T-helper 17 cell (primary cell): ENCODE data around the gene NRCAM. TPM values are rescaled to one million over a fixed set of nuclear protein-coding genes. Genes with fewer than 3 reads are reported as not detected.
"Not testable (repeated sequence)": the region's sequence is repeated elsewhere in the genome, so short reads cannot be mapped to it uniquely, and the experiment has no call there.

Experiments
- ATAC-seq: fragments of 150-1000 bp; cut with Tn5 transposase; 2 replicates; pipeline ENCODE4 v1.10.0; 2021; ENCODE audit warnings: mild to moderate bottlenecking, moderate library complexity
- DNase-seq, 3 donors: peaks; one replicate each; pipeline versions ENCODE4 v3.0.0 to v3.0.0-alpha.2; 2020 to 2021
- H3K9me3 ChIP-seq: one replicate; pipeline ENCODE4 v1.7.0; 2013; ENCODE audit warnings: low read length, mild to moderate bottlenecking; ENCODE audit not compliant: control insufficient read depth, poor library complexity, severe bottlenecking
- H3K27ac Mint-ChIP-seq: one replicate; pipeline ENCODE4 v1.8.0; 2022; ENCODE audit warnings: mild to moderate bottlenecking, moderate library complexity, mixed read lengths
- H3K27me3 Mint-ChIP-seq: one replicate; pipeline ENCODE4 v1.8.0; 2022; ENCODE audit warnings: mixed read lengths
- H3K36me3 Mint-ChIP-seq: one replicate; pipeline ENCODE4 v1.8.0; 2022; ENCODE audit warnings: low read depth, mixed read lengths
- H3K4me1 Mint-ChIP-seq: one replicate; pipeline ENCODE4 v1.8.0; 2022; ENCODE audit warnings: mild to moderate bottlenecking, mixed read lengths
- H3K4me3 Mint-ChIP-seq: one replicate; pipeline ENCODE4 v1.8.0; 2022; ENCODE audit warnings: mild to moderate bottlenecking, moderate library complexity, mixed read lengths
- total RNA-seq, 4 donors: library from RNA in 2 of 4; stranded (reverse) in 2 of 4; gene quantifications; one replicate each; pipeline ENCODE4 v1.2.3 and lab custom pipeline; 2022 to 2026

NRCAM gene
- total RNA-seq: not detected
- 0.08 to 0.46 reads per million in 2 donors for total RNA-seq (lab: John Stamatoyannopoulos, UW)

DNA sequence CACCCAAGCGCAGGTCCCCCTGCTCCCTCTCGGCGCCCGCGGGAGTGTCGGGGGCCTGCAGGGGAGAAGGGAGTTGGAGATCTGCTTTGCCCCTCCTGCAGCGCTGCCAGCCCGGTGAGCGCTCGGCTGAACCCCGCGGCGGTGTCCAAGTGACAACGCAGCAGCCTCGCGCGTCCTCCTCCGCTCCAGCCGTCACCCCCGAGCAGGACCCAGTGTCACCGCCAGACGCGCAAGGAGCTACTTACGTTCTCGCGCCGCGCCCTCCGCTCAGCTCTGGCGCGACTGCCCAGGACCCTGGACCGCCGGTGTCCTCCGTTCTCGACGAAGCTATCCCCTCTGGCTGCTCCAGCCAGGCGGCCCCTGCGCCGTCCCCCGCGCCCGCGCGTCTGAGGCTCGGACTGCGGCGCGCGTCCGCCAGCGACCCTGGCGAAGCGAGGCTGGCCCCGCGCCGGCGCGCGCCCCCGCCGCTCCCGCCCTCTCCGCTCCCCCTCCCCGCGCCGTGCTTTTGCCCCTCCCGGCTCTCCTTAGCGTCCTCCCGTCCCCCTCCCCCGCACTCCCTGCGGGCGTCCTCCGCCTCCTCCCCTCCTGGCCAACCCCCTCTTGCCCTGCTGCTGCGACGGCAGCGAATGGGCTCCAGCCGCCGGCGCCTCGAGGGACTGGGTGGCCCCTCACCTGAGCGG lies at the start of gene NRCAM:
NRCAM (minus strand) TSS at position 439 of the 680 bp plus-strand sequence. CDS start 216,372 bp downstream, outside the sequence.
- Mint-ChIP-seq H3K27me3 (peaks cover 67% of the 10 kb centered on the region), H3K4me3 (peak within 1 kb of the TSS; percentile 68), H3K4me1 (peaks cover 8% of the 10 kb centered on the region), H3K27ac (no peak within 1 kb of the TSS), H3K36me3 (peaks cover 10% of the 10 kb centered on the region)
- H3K9me3 ChIP-seq: no peaks in the 10 kb centered on the region
- DNase-seq: no peak
- no peak for ATAC-seq

DNA sequence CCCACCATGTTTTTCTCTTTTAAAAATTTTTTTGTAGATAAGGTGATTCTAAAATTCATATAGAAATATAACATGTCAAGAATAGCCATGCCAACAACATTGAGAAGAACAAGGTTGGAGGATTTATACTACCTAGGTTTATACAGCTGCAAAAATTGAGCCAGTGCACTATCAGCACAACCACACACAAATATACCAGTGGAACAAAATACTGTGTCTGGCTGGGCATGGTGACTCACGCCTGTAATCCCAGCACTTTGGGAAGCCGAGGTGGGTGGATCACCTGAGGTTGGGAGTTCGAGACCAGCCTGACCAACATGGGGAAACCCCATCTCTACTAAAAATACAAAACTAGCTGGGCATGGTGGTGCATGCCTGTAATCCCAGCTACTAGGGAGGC lies 48.3 kb upstream of the NRCAM start:
- H3K9me3 ChIP-seq, H3K27me3 Mint-ChIP-seq, H3K27ac Mint-ChIP-seq, H3K4me3 Mint-ChIP-seq, H3K36me3 Mint-ChIP-seq, DNase-seq, ATAC-seq: not testable (repeated sequence)
- peaks cover 13% of the 10 kb centered on the region for H3K4me1 Mint-ChIP-seq

DNA sequence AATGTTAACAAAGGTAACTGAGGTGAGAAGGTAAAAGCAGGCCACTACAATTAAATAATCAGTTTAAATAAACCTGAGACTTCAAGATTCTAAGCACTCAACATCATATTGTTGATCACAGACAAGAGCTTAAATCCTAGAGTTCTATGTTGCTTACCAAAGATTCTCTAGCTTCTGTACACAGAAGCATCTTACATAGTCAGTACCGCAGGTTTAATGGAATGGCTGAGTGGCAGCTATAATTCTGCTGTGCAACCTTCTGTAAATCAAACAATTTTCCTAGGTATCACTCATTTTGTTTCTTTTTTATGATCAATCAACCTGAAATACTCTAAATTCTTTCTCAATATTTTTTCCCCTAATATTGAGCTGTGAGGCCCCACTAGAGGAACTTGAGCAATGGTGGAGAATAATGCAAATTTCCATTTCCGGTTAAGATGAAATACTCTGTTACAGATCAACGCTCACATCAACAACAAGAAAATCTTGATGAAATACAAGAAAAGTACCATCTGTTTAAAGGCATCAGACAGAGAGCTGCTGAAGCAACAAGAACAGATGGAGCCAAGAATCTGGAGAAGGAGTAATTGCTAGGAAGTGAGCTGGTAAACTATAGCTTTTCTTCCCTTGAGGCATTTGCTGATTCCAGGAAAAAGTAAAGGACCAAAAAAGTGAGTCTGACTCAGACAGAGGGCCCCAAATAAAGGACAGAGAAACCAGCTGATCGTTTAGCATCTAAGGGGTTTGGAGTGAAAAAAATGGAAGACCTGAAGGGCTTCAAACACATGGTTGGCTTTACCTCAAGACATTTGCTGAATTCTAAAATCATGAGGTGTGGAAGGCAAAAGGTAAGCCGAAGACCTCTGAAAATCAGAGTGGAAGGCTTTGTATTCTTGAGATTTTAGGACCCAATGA lies 47.1 kb upstream of the NRCAM start:
- Mint-ChIP-seq H3K27me3 (no peaks in the 10 kb centered on the region), H3K36me3 (peaks cover 11% of the 10 kb centered on the region), H3K4me1 (peaks cover 17% of the 10 kb centered on the region), H3K4me3 (no peak overlapping the region), H3K27ac (peak overlapping the region; percentile 34)
- H3K9me3 ChIP-seq: no peaks in the 10 kb centered on the region
- DNase-seq: no peak
- ATAC-seq: peak; percentile 65

DNA sequence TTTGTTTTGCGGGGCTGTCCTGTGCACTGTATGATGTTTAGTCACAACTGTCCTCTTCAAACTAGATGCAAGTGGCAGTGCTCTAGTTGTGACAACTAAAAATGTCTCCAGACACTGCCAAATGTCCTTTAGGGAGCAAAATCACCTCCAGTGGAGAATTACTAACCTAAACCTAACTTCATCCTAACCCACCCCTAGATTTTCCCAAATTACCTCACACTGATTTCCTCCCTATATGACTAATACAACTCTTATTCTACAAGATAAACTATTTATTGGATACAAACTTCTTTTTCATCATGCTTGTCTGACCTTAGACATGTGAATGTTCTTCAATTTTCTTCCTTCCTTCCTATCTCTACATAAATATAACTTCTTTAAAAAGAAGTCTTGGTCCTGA lies 43.3 kb upstream of the NRCAM start:
- Mint-ChIP-seq H3K4me3 (no peak overlapping the region), H3K4me1 (peaks cover 17% of the 10 kb centered on the region), H3K27ac (peak overlapping the region; percentile 85), H3K36me3 (peaks cover 11% of the 10 kb centered on the region), H3K27me3 (no peaks in the 10 kb centered on the region)
- no peaks in the 10 kb centered on the region for H3K9me3 ChIP-seq
- DNase-seq: no peak
- no peak for ATAC-seq

DNA sequence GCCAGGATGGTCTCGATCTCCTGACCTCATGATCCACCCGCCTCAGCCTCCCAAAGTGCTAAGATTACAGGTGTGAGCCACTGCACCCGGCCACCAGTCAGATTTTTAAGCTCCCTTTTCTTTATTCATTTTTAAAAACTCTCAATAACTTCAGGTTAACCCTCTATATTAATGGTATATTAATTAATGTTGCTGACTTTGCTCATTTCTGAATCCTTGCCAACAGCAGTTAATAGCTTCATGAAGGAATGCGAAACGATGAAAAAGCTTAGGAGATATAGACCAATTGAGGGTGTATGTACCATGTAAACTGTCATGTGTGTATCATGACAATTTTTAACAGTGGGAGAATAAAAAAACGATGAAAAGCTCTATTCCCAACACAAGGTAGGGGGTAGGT lies 42.2 kb upstream of the NRCAM start:
- H3K36me3 Mint-ChIP-seq: peaks cover 13% of the 10 kb centered on the region
- ATAC-seq: no peak

DNA sequence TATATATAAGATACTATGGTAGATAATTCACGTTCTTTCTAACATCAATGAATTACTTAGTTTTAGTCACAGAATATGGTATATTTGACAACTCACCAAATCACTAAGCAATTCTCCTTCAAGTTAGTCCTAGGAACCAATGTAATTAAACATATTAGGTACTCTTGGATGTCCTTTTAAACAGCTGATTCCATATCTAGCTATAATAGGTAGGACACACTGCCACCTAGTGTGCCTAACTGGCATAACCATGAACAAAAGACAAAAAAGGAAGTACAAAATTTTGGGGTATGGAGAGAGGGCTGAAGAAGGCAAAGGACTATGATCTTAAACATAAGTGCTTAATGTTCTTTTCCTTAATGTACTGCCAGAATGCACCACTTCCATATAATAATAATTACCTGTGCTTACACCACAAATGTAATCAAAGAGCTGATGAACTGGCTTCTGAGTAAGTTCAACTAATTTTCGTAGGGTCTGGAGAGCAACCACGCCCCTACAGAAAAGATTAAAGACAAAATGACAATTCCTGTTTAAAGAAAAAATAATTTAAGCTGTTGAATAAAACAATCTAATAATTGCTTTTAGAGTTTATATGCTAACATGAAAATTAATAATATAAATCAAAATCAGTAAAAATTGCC lies 41.0 kb upstream of the NRCAM start:
- H3K36me3 Mint-ChIP-seq: peaks cover 17% of the 10 kb centered on the region
- H3K27me3 Mint-ChIP-seq: no peaks in the 10 kb centered on the region

More for the DNA sequence above, 42.2 kb upstream of the NRCAM start:
- Mint-ChIP-seq H3K27ac (no peak overlapping the region), H3K4me3 (no peak overlapping the region), H3K27me3 (no peaks in the 10 kb centered on the region), H3K4me1 (peaks cover 12% of the 10 kb centered on the region)
- no peaks in the 10 kb centered on the region for H3K9me3 ChIP-seq
- no peak for DNase-seq

DNA sequence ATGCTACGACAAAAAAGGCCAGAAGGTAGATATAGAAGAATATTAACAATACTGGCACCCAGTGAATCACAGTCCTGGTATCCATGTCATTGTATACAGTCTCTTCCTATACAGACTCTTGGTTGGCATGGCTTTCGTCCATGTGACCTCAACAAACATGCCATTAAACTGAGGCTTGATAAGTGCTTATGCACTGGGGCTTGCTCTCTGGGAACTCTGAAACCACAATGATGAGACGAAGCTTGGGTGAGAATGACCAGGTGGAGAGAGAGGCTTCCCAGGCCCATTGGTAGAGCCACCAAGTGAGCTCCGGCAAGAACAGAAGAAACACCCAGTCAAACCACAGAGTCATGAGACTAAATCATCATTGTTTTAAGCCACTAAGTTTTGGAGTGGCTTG lies 36.5 kb upstream of the NRCAM start:
- Mint-ChIP-seq H3K27ac (no peak overlapping the region), H3K36me3 (peaks cover 7% of the 10 kb centered on the region), H3K4me3 (no peak overlapping the region), H3K4me1 (no peaks in the 10 kb centered on the region), H3K27me3 (no peaks in the 10 kb centered on the region)
- H3K9me3 ChIP-seq: no peaks in the 10 kb centered on the region
- DNase-seq (no peak), ATAC-seq (no peak)

More for the DNA sequence above, 41.0 kb upstream of the NRCAM start:
- ATAC-seq: peak; percentile 82
- Mint-ChIP-seq H3K4me3 (no peak overlapping the region), H3K27ac (no peak overlapping the region), H3K4me1 (peaks cover 11% of the 10 kb centered on the region)
- H3K9me3 ChIP-seq: no peaks in the 10 kb centered on the region
- peak in 1 of 3 donors; percentile 36 for DNase-seq

DNA sequence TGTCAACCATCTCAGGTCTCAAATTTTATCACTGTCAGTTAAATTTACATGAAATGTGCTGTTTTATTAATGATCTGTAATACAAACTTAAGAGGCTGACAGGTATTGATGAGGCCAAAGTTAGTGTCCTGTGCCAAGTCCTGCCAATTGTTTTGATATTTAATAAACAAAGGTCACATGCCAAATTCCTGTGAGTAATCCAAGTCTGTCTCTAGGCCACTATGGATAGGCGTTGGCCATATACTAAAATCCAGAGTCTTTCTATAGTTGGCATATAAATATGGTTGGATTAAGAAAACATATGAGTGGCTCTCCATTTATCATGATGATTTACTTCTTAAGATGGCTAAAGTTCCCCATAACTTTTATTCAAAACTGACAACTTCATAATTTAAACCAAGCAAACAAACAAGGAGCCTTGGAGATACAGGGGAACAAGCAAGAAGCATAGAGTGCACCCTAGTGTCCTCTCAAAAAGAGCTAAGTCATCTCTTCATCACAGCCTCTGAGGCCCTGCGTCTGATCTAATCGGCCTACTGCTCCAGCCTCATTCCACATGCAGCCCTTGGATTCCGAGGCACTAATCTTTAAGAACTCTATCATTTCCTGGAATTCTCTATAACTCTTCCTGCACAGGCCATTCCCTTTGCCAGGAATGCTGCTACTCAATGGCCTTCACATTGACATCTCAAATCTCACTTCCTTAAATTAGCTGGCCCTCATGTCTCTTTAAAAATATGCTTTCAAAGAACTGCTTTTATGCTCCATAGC lies 32.7 kb upstream of the NRCAM start:
- no peak overlapping the region for H3K4me3 Mint-ChIP-seq
- no peaks in the 10 kb centered on the region for H3K27me3 Mint-ChIP-seq
- H3K36me3 Mint-ChIP-seq: peaks cover 8% of the 10 kb centered on the region
- no peaks in the 10 kb centered on the region for H3K9me3 ChIP-seq
- DNase-seq (no peak), ATAC-seq (no peak)
- H3K27ac Mint-ChIP-seq: no peak overlapping the region
- H3K4me1 Mint-ChIP-seq: no peaks in the 10 kb centered on the region

DNA sequence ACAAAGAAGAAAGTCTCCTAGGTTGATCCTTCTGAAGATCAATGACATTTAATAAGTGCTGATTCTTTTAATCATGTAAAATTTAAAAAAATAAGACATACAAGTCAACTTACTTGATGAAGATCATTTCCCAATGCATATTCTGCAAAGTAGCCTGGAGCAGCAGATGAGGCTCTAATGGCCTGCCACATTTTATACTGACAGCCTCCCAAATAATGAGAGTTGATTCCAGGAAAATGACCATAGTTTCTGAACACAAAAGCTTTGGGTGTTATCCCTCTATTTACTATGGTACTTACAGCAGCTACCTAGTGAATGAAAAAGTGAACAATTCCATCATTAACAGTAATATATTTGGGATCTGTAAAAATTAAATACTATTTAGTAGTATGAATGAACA lies 31.4 kb upstream of the NRCAM start:
- Mint-ChIP-seq H3K4me3 (no peak overlapping the region), H3K4me1 (no peaks in the 10 kb centered on the region), H3K36me3 (peaks cover 4% of the 10 kb centered on the region), H3K27ac (no peak overlapping the region), H3K27me3 (no peaks in the 10 kb centered on the region)
- DNase-seq (no peak), ATAC-seq (no peak)
- no peaks in the 10 kb centered on the region for H3K9me3 ChIP-seq

DNA sequence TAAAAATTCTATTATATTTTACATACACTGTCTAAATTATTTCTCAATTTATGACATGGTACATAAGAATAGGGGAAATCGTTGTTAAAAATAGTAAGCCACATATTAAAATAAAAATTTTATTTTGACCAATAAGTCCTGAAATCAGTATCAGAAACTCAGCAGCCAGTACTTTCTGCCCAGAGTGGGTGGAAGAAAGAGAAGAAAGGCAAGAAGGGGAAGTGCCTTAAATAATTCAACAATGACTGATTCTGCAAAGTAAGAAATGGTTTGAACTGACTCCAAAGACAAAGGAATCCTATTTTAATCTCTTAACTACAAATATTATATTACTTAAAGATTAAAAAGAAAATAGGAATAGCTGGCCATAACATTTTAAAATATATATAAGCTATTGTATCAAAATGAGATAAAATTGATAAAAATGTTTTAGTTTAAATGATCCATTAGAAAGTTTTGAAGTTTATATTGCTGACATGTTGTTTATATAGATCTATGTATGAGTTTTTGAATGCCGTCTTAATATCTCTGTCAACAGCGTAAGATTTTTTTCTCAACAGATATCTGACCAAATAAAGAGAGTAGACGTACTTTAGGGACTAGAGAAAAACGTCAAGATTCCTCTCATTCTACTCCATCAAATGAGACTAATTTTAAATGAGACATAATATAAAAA lies 30.2 kb upstream of the NRCAM start:
- no peaks in the 10 kb centered on the region for H3K4me1 Mint-ChIP-seq
- no peaks in the 10 kb centered on the region for H3K9me3 ChIP-seq
- ATAC-seq: no peak
- H3K36me3 Mint-ChIP-seq: peaks cover 3% of the 10 kb centered on the region
- DNase-seq: no peak
- H3K4me3 Mint-ChIP-seq: no peak overlapping the region
- H3K27ac Mint-ChIP-seq: no peak overlapping the region
- H3K27me3 Mint-ChIP-seq: no peaks in the 10 kb centered on the region

DNA sequence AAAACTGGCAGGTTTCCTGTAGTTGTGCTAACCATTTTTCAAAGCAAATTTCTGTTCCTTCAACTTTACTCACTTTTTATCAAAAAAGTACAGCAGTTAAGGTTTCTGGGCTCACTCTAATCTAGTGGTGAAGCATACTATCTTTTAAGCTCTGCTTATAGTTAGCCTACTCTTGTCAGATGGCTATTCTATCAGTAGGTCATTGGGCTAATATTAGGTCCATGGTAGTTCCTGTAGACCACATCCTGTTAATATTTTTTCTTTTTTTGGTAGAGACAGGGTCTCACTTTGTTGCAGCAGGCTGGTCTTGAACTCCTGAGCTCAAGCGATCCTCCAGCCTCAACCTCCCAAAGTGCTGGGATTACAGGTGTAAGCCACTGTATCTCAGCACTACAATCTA lies 27.9 kb upstream of the NRCAM start:
- no peak overlapping the region for H3K27ac Mint-ChIP-seq
- ATAC-seq: no peak
- H3K27me3 Mint-ChIP-seq: no peaks in the 10 kb centered on the region
- H3K4me3 Mint-ChIP-seq: no peak overlapping the region
- peaks cover 3% of the 10 kb centered on the region for H3K36me3 Mint-ChIP-seq
- no peaks in the 10 kb centered on the region for H3K4me1 Mint-ChIP-seq
- DNase-seq: no peak
- no peaks in the 10 kb centered on the region for H3K9me3 ChIP-seq

DNA sequence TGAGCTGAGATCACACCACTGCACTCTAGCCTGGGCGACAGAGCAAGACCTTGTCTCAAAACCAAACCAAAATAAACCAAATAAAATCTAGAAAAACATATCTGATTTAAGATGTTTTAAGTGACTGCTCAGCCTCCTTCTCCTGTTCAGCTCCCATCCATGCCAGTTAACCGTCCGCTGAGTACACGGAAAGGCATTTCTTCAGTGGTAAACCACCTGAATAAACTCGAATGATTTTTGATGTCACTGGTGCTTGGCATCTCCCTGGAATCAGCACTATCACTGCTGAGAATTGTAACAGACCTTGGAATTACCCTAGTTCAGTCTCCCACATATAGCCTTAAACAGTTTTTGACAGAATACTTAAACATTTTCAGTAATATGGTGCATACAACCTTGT lies 24.1 kb upstream of the NRCAM start:
- DNase-seq (no peak), ATAC-seq (no peak)
- no peaks in the 10 kb centered on the region for H3K9me3 ChIP-seq
- Mint-ChIP-seq H3K27me3 (no peaks in the 10 kb centered on the region), H3K36me3 (peaks cover 10% of the 10 kb centered on the region), H3K27ac (no peak overlapping the region), H3K4me3 (no peak overlapping the region), H3K4me1 (peaks cover 3% of the 10 kb centered on the region)
